ENCODE data around the gene TMEM139. TPM values are rescaled to one million over a fixed set of nuclear protein-coding genes. Genes with fewer than 3 reads are reported as not detected.
"Not testable (repeated sequence)": the region's sequence is repeated elsewhere in the genome, so short reads cannot be mapped to it uniquely, and the experiment has no call there.

Gene TMEM139
- total RNA-seq, 4 donors from 2014 or later: 2.2 to 11.1 TPM; not detected in 2

GRCh38 chr7:143288836-143289235, 4.1 kb downstream of the TMEM139 start:
- intact Hi-C loops (cut with DNase I; ENCODE audit: low total_unique reads): no loop called here
- no peaks in the 10 kb centered on the region for H3K36me3 ChIP-seq
- DNase-seq: no peak
- TF ChIP-seq CTCF (IDR thresholded peaks at IDR 0.05) (no peak), POLR2A (IDR thresholded peaks at IDR 0.05) (no peak)
- no peaks in the 10 kb centered on the region for H3K9me3 ChIP-seq
- H3K27me3 ChIP-seq: no peaks in the 10 kb centered on the region
- peak overlapping the region; percentile 85 to 88 for H3K27ac ChIP-seq
- peak overlapping the region; percentile 79 to 85 for H3K4me3 ChIP-seq
- peaks cover 6 to 8% of the 10 kb centered on the region in 2 donors for H3K4me1 ChIP-seq

GRCh38 chr7:143289421-143289820, 4.7 kb downstream of the TMEM139 start:
- DNase-seq: no peak
- H3K27me3 ChIP-seq: no peaks in the 10 kb centered on the region
- peak overlapping the region; percentile 79 to 85 for H3K4me3 ChIP-seq
- peak overlapping the region; percentile 85 to 88 for H3K27ac ChIP-seq
- H3K4me1 ChIP-seq: peaks cover 6 to 8% of the 10 kb centered on the region in 2 donors
- no peaks in the 10 kb centered on the region for H3K9me3 ChIP-seq
- TF ChIP-seq POLR2A (IDR thresholded peaks at IDR 0.05): no peak
- TF ChIP-seq CTCF (IDR thresholded peaks at IDR 0.05): no peak
- intact Hi-C loops (cut with DNase I; ENCODE audit: low total_unique reads): no loop called here
- no peaks in the 10 kb centered on the region for H3K36me3 ChIP-seq

- DNase-seq; H3K9me3 ChIP-seq; H3K4me1 ChIP-seq; H3K27me3 ChIP-seq; H3K36me3 ChIP-seq; intact Hi-C loops (cut with DNase I; ENCODE audit: low total_unique reads); H3K27ac ChIP-seq: not testable (repeated sequence)
- peak overlapping the region in 1 of 2 donors; percentile 79 for H3K4me3 ChIP-seq
Measured at GRCh38 chr7:143289888-143290287, 5.1 kb downstream of the TMEM139 start.

GRCh38 chr7:143290293-143290692, 5.5 kb downstream of the TMEM139 start:
- Histone ChIP-seq H3K4me3 (no peak overlapping the region), H3K9me3 (no peaks in the 10 kb centered on the region), H3K27ac (no peak overlapping the region), H3K27me3 (no peaks in the 10 kb centered on the region), H3K36me3 (no peaks in the 10 kb centered on the region), H3K4me1 (peaks cover 6 to 8% of the 10 kb centered on the region in 2 donors)
- TF ChIP-seq POLR2A (IDR thresholded peaks at IDR 0.05): no peak
- intact Hi-C loops (cut with DNase I; ENCODE audit: low total_unique reads): no loop called here
- no peak for DNase-seq

- TF ChIP-seq POLR2A (IDR thresholded peaks at IDR 0.05) (no peak), CTCF (IDR thresholded peaks at IDR 0.05) (no peak)
- peaks cover 0 to 8% of the 10 kb centered on the region in 2 donors for H3K4me1 ChIP-seq
- H3K27ac ChIP-seq: no peak overlapping the region
- DNase-seq: no peak
- no peaks in the 10 kb centered on the region for H3K27me3 ChIP-seq
- H3K36me3 ChIP-seq: no peaks in the 10 kb centered on the region
- no peak overlapping the region for H3K4me3 ChIP-seq
- no peaks in the 10 kb centered on the region for H3K9me3 ChIP-seq
- intact Hi-C loops (cut with DNase I; ENCODE audit: low total_unique reads): no loop called here
Measured at GRCh38 chr7:143292876-143293275, 8.1 kb downstream of the TMEM139 start.

- H3K36me3 ChIP-seq: no peaks in the 10 kb centered on the region
- no peak overlapping the region for H3K4me3 ChIP-seq
- DNase-seq: no peak
Measured at GRCh38 chr7:143295870-143296269, 11.1 kb downstream of the TMEM139 start.

GRCh38 chr7:143296686-143297085, 11.9 kb downstream of the TMEM139 start:
- Histone ChIP-seq H3K9me3 (no peaks in the 10 kb centered on the region), H3K4me1 (no peaks in the 10 kb centered on the region), H3K4me3 (no peak overlapping the region), H3K36me3 (no peaks in the 10 kb centered on the region), H3K27ac (peak overlapping the region in 1 of 2 donors; percentile 24), H3K27me3 (no peaks in the 10 kb centered on the region)
- intact Hi-C loops (cut with DNase I; ENCODE audit: low total_unique reads): no loop called here
- DNase-seq: no peak
- no peak for TF ChIP-seq POLR2A (IDR thresholded peaks at IDR 0.05)
- no peak for TF ChIP-seq CTCF (IDR thresholded peaks at IDR 0.05)

More at GRCh38 chr7:143295870-143296269, 11.1 kb downstream of the TMEM139 start:
- no peak overlapping the region for H3K27ac ChIP-seq
- intact Hi-C loops (cut with DNase I; ENCODE audit: low total_unique reads): no loop called here
- H3K9me3 ChIP-seq: no peaks in the 10 kb centered on the region
- no peaks in the 10 kb centered on the region for H3K27me3 ChIP-seq
- no peak for TF ChIP-seq POLR2A (IDR thresholded peaks at IDR 0.05)
- peaks cover 0 to under 1% of the 10 kb centered on the region in 2 donors for H3K4me1 ChIP-seq
